Upper lobe of right lung (tissue), 1 donor: ENCODE measurements around the gene ROGDI. TPM values are rescaled to one million over a fixed set of nuclear protein-coding genes. Genes with fewer than 3 reads are reported as not detected.

Source experiments
- ATAC-seq: fragments of 200-7000 bp; cut with Tn5 transposase; one replicate; pipeline ENCODE4 v1.9.1; 2020; ENCODE audit warnings: mild to moderate bottlenecking, moderate library complexity
- DNase-seq: peaks from one replicate; pipeline ENCODE4 v3.0.0-alpha.2; 2020
- H3K27ac ChIP-seq: fragments of 200-600 bp; one replicate; pipeline ENCODE4 v1.8.0; 2022
- H3K27me3 ChIP-seq: fragments of 200-600 bp; one replicate; pipeline ENCODE4 v1.8.0; 2022; ENCODE audit warnings: mild to moderate bottlenecking
- H3K36me3 ChIP-seq: fragments of 200-600 bp; one replicate; pipeline ENCODE4 v1.8.0; 2022
- H3K4me1 ChIP-seq: fragments of 200-600 bp; one replicate; pipeline ENCODE4 v1.8.0; 2022
- H3K4me3 ChIP-seq: fragments of 200-600 bp; one replicate; pipeline ENCODE4 v1.8.0; 2022; ENCODE audit warnings: mild to moderate bottlenecking
- H3K9me3 ChIP-seq: fragments of 200-600 bp; one replicate; pipeline ENCODE4 v1.8.0; 2022
- CTCF ChIP-seq: fragments of 200-600 bp; IDR thresholded peaks from one replicate; pipeline ENCODE4 v1.8.0; 2022; ENCODE audit warnings: antibody characterized with exemption
- intact Hi-C: fragments of 100-400 bp; cut with DNase I; formaldehyde crosslinking; loops from one replicate; pipeline ENCODE4 v1.11.0; 2022
- total RNA-seq: library from RNA; stranded (reverse); fragmentation: NEBNext Ultra II Directional; extraction: Animal tissue kit (Norgen Biotek cat#: 25700); gene quantifications from one replicate; pipeline ENCODE4 v1.2.1, GENCODE V29; 2021
- donor health status: DM: no; HTN: yes; CAD: no; lungs with severe emphysema.

Gene ROGDI
- total RNA-seq, 1 donor from 2014 or later, result 21.8 TPM

- no peak for ATAC-seq
- peak overlapping the region; percentile 21 for H3K4me3 ChIP-seq
Observed at GRCh38 chr16:4795828-4796572, 6.4 kb downstream of the ROGDI start.

GRCh38 chr16:4795181-4795827, 7.1 kb downstream of the ROGDI start, which contains the start of gene SMIM22:
Gene SMIM22 (plus strand): TSS chr16:4795369. CDS start chr16:4795735, 366 bp downstream.
- H3K27ac ChIP-seq, result no peak within 1 kb of the TSS
- H3K4me3 ChIP-seq, result peak within 1 kb of the TSS; percentile 21
- no peaks in the 10 kb centered on the region for H3K27me3 ChIP-seq
- H3K9me3 ChIP-seq, result no peaks in the 10 kb centered on the region
- peaks cover 9% of the 10 kb centered on the region for H3K36me3 ChIP-seq
- ATAC-seq (peak; percentile 80), DNase-seq (peak; percentile 86)
- intact Hi-C loops, result no loop called here
- no peak for TF ChIP-seq CTCF
- no peaks in the 10 kb centered on the region for H3K4me1 ChIP-seq

More at GRCh38 chr16:4795828-4796572, 6.4 kb downstream of the ROGDI start:
- Histone ChIP-seq H3K27ac (no peak overlapping the region), H3K9me3 (no peaks in the 10 kb centered on the region), H3K27me3 (no peaks in the 10 kb centered on the region), H3K4me1 (peaks cover 6% of the 10 kb centered on the region), H3K36me3 (peaks cover 9% of the 10 kb centered on the region)
- intact Hi-C loops, result no loop called here
- no peak for TF ChIP-seq CTCF
- DNase-seq, result no peak

GRCh38 chr16:4792951-4793513, 9.4 kb downstream of the ROGDI start:
- no peaks in the 10 kb centered on the region for H3K9me3 ChIP-seq
- no peak for ATAC-seq
- no peaks in the 10 kb centered on the region for H3K4me1 ChIP-seq
- H3K27ac ChIP-seq, result no peak overlapping the region
- no peak for TF ChIP-seq CTCF
- H3K4me3 ChIP-seq, result no peak overlapping the region
- H3K27me3 ChIP-seq, result no peaks in the 10 kb centered on the region
- no peak for DNase-seq
- intact Hi-C loops, result no loop called here
- peaks cover 6% of the 10 kb centered on the region for H3K36me3 ChIP-seq

- Histone ChIP-seq H3K9me3 (no peaks in the 10 kb centered on the region), H3K4me3 (no peak overlapping the region), H3K4me1 (no peaks in the 10 kb centered on the region), H3K27me3 (no peaks in the 10 kb centered on the region), H3K36me3 (no peaks in the 10 kb centered on the region), H3K27ac (no peak overlapping the region)
- DNase-seq (no peak), ATAC-seq (no peak)
- intact Hi-C loops, result no loop called here
- TF ChIP-seq CTCF, result no peak
Observed at GRCh38 chr16:4790871-4791270, 11.6 kb downstream of the ROGDI start.

- no peak overlapping the region for H3K4me3 ChIP-seq
- no peaks in the 10 kb centered on the region for H3K4me1 ChIP-seq
- intact Hi-C loops, result no loop called here
- H3K36me3 ChIP-seq, result no peaks in the 10 kb centered on the region
- no peak for ATAC-seq
- H3K27ac ChIP-seq, result no peak overlapping the region
- DNase-seq, result no peak
- H3K9me3 ChIP-seq, result no peaks in the 10 kb centered on the region
- H3K27me3 ChIP-seq, result no peaks in the 10 kb centered on the region
- no peak for TF ChIP-seq CTCF
Observed at GRCh38 chr16:4790261-4790660, 12.2 kb downstream of the ROGDI start.
